ENCODE data around the gene DOCK1.

DOCK1 gene

GRCh38 chr10:127319271-127319670 is 414.0 kb downstream of the DOCK1 start:
- no peak overlapping the region for H3K27ac ChIP-seq
- TF ChIP-seq ZFX (IDR thresholded peaks at IDR 0.05) (no peak), CTCF (conservative IDR thresholded peaks at IDR 0.05) (no peak)

GRCh38 chr10:127319691-127320090 is 414.5 kb downstream of the DOCK1 start:
- H3K27ac ChIP-seq, result no peak overlapping the region

GRCh38 chr10:127320176-127320575 is 414.9 kb downstream of the DOCK1 start:
- H3K27ac ChIP-seq, result no peak overlapping the region
- TF ChIP-seq CTCF (conservative IDR thresholded peaks at IDR 0.05) (no peak), ZFX (IDR thresholded peaks at IDR 0.05) (no peak)

More at GRCh38 chr10:127319691-127320090, 414.5 kb downstream of the DOCK1 start:
- TF ChIP-seq CTCF (conservative IDR thresholded peaks at IDR 0.05), result no peak
- no peak for TF ChIP-seq ZFX (IDR thresholded peaks at IDR 0.05)

- H3K27ac ChIP-seq, result no peak overlapping the region
- TF ChIP-seq ZFX (IDR thresholded peaks at IDR 0.05) (no peak), CTCF (conservative IDR thresholded peaks at IDR 0.05) (no peak)
Measured at GRCh38 chr10:127322286-127322685, 417.1 kb downstream of the DOCK1 start.

GRCh38 chr10:127325506-127325905 is 420.3 kb downstream of the DOCK1 start:
- H3K27ac ChIP-seq, result no peak overlapping the region
- TF ChIP-seq ZFX (IDR thresholded peaks at IDR 0.05) (no peak), CTCF (conservative IDR thresholded peaks at IDR 0.05) (no peak)

GRCh38 chr10:127326883-127327282 is 421.7 kb downstream of the DOCK1 start:
- TF ChIP-seq CTCF (conservative IDR thresholded peaks at IDR 0.05) (no peak), ZFX (IDR thresholded peaks at IDR 0.05) (no peak)
- no peak overlapping the region for H3K27ac ChIP-seq

- no peak overlapping the region for H3K27ac ChIP-seq
- TF ChIP-seq CTCF (conservative IDR thresholded peaks at IDR 0.05) (no peak), ZFX (IDR thresholded peaks at IDR 0.05) (no peak)
Measured at GRCh38 chr10:127331696-127332095, 426.5 kb downstream of the DOCK1 start.

All from C4-2B (cell line).